OCI-LY3 (cell line): Measurements from ENCODE around the gene BABAM2.

Experiments
- H2AFZ ChIP-seq: fragments of 200-600, 300-600 bp; shearing (Covaris generic); 2 replicates; pipeline ENCODE4 v1.6.0; 2014; ENCODE audit warnings: antibody characterized with exemption, low read depth, low read length
- H3K27ac ChIP-seq: fragments of 200-600, 300-600 bp; sonication (generic); 2 replicates; pipeline ENCODE4 v1.5.1; 2014; ENCODE audit warnings: mild to moderate bottlenecking, low read length, moderate library complexity, mixed read lengths
- H3K27me3 ChIP-seq: fragments of 200-600, 300-600 bp; sonication (generic); 2 replicates; pipeline ENCODE4 v1.6.1; 2014; ENCODE audit warnings: low read depth, low read length, mixed read lengths
- H3K36me3 ChIP-seq: fragments of 200-600, 300-600 bp; sonication (generic); replicated peaks from 2 replicates; pipeline ENCODE3; 2014; ENCODE audit warnings: low read depth, low read length, mixed read lengths
- H3K4me1 ChIP-seq: fragments of 300-600, 200-600 bp; sonication (generic); 2 replicates; pipeline ENCODE4 v1.6.1; 2014; ENCODE audit warnings: low read length, mixed read lengths
- H3K4me2 ChIP-seq: fragments of 200-600, 300-600 bp; sonication (generic); 2 replicates; pipeline ENCODE4 v1.6.1; 2014; ENCODE audit warnings: low read length, mixed read lengths
- H3K4me3 ChIP-seq: fragments of 300-600, 200-600 bp; sonication (generic); 2 replicates; pipeline ENCODE4 v1.5.1; 2014; ENCODE audit warnings: antibody characterized with exemption, mild to moderate bottlenecking, low read length, moderate library complexity
- H3K79me2 ChIP-seq: fragments of 300-600, 200-600 bp; shearing (Covaris generic); 2 replicates; pipeline ENCODE4 v1.6.1; 2014; ENCODE audit warnings: mild to moderate bottlenecking, low read length, mixed read lengths
- H3K9ac ChIP-seq: fragments of 300-600, 200-600 bp; shearing (Covaris generic); 2 replicates; pipeline ENCODE4 v1.6.0; 2014; ENCODE audit warnings: mild to moderate bottlenecking, low read length, moderate library complexity
- H3K9me3 ChIP-seq: fragments of 200-600, 300-600 bp; shearing (Covaris generic); 2 replicates; pipeline ENCODE4 v1.6.1; 2014; ENCODE audit warnings: low read length, mixed read lengths; ENCODE audit not compliant: insufficient read depth
- H4K20me1 ChIP-seq: fragments of 200-600, 300-600 bp; sonication (generic); 2 replicates; pipeline ENCODE4 v1.6.1; 2016; ENCODE audit warnings: low read length, mixed read lengths; ENCODE audit not compliant: insufficient read depth
- EZH2phosphoT487 ChIP-seq: fragments of 200-600 bp; shearing (Covaris generic); IDR thresholded peaks from 2 replicates; pipeline ENCODE4 v1.6.1; 2018; ENCODE audit warnings: antibody characterized with exemption, mixed run types, low read depth
- TF ChIP-seq, protein P1 (sequence below): fragments of 200-600, 300-600 bp; sonication (generic); IDR thresholded peaks from 2 replicates; pipeline ENCODE4 v1.5.1; 2014; ENCODE audit warnings: antibody characterized with exemption, low read length, low read depth

Gene BABAM2

DNA sequence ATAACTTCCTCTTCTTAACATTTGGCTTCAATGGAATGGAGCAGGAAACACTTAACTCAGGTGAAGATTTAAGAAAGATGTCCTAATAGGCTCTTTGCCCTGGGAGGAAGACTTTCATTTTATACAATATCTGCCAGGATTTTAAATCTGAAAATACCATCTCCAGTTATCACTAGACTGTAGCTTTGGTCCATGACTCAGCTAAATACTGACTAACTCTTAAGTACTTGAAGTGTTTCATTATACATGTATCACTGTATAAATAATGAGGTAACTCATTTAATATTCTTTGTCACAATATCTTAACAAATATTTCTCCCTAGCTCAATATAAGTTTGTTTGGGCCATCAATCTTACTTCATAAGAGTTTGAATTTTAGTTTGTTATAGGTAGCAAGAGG, 35.1 kb upstream of the BABAM2 start:
- H3K27me3 ChIP-seq, result no peaks in the 10 kb centered on the region
- H3K9ac ChIP-seq, result no peak overlapping the region
- peaks cover 10% of the 10 kb centered on the region for H3K9me3 ChIP-seq
- TF ChIP-seq, protein P1, sequence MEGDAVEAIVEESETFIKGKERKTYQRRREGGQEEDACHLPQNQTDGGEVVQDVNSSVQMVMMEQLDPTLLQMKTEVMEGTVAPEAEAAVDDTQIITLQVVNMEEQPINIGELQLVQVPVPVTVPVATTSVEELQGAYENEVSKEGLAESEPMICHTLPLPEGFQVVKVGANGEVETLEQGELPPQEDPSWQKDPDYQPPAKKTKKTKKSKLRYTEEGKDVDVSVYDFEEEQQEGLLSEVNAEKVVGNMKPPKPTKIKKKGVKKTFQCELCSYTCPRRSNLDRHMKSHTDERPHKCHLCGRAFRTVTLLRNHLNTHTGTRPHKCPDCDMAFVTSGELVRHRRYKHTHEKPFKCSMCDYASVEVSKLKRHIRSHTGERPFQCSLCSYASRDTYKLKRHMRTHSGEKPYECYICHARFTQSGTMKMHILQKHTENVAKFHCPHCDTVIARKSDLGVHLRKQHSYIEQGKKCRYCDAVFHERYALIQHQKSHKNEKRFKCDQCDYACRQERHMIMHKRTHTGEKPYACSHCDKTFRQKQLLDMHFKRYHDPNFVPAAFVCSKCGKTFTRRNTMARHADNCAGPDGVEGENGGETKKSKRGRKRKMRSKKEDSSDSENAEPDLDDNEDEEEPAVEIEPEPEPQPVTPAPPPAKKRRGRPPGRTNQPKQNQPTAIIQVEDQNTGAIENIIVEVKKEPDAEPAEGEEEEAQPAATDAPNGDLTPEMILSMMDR, result no peak
- TF ChIP-seq EZH2phosphoT487, result no peak
- no peak overlapping the region for H3K4me3 ChIP-seq
- H3K4me1 ChIP-seq, result no peaks in the 10 kb centered on the region
- H3K36me3 ChIP-seq, result no peaks in the 10 kb centered on the region
- no peaks in the 10 kb centered on the region for H3K79me2 ChIP-seq
- no peak overlapping the region for H3K27ac ChIP-seq
- H3K4me2 ChIP-seq, result no peak overlapping the region
- no peak overlapping the region for H2AFZ ChIP-seq
- H4K20me1 ChIP-seq, result no peaks in the 10 kb centered on the region

DNA sequence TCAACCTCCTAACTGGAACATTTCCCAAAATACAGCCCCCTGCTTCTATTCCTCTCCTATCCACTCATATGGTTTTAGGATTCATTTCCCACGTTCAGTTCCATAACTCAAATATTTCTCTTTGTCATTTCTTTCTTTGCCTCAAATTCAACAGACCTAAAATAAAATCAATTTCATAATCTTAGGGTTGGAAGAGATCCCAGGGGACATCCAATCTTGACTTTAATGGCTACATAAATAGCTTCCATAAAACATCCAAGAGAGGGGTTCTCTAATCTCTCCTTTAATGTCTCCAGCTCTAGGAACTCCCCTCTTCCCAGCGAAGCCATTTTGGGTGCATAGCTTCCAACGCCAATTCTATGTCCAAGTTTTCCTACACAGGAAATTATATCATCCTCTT, 34.1 kb upstream of the BABAM2 start:
- no peak overlapping the region for H2AFZ ChIP-seq
- no peaks in the 10 kb centered on the region for H3K4me1 ChIP-seq
- H3K4me3 ChIP-seq, result no peak overlapping the region
- H3K4me2 ChIP-seq, result no peak overlapping the region
- H3K79me2 ChIP-seq, result no peaks in the 10 kb centered on the region
- H3K9me3 ChIP-seq, result peaks cover 10% of the 10 kb centered on the region
- no peaks in the 10 kb centered on the region for H3K36me3 ChIP-seq
- H3K9ac ChIP-seq, result no peak overlapping the region
- no peak overlapping the region for H3K27ac ChIP-seq
- no peaks in the 10 kb centered on the region for H4K20me1 ChIP-seq
- H3K27me3 ChIP-seq, result no peaks in the 10 kb centered on the region
- TF ChIP-seq, protein P1, result no peak
- TF ChIP-seq EZH2phosphoT487, result no peak

DNA sequence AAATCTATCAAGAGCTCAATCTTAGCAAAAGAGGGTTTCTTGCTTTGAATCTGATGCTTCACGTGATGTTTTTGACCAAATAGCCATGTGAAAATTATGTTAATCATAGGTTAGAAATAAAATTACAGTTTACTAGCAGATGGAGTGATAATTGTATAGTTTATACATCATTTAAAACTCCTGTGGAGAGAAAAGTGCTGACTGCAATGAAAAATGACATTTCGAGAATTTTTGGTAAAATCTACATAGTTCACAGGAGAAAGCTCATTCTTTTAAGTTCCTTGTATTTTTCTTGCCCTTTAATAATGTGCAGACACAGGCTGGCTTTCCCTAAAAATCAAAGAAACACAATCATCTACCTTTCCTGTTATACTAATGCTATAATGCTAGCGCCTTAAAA, 33.6 kb upstream of the BABAM2 start:
- H3K27me3 ChIP-seq, result no peaks in the 10 kb centered on the region
- TF ChIP-seq, protein P1, result no peak
- no peak for TF ChIP-seq EZH2phosphoT487
- no peaks in the 10 kb centered on the region for H4K20me1 ChIP-seq
- no peaks in the 10 kb centered on the region for H3K79me2 ChIP-seq
- H3K9me3 ChIP-seq, result peaks cover 10% of the 10 kb centered on the region
- no peak overlapping the region for H2AFZ ChIP-seq
- H3K36me3 ChIP-seq, result no peaks in the 10 kb centered on the region
- H3K4me1 ChIP-seq, result no peaks in the 10 kb centered on the region
- no peak overlapping the region for H3K4me3 ChIP-seq
- H3K9ac ChIP-seq, result no peak overlapping the region
- H3K4me2 ChIP-seq, result no peak overlapping the region
- no peak overlapping the region for H3K27ac ChIP-seq

DNA sequence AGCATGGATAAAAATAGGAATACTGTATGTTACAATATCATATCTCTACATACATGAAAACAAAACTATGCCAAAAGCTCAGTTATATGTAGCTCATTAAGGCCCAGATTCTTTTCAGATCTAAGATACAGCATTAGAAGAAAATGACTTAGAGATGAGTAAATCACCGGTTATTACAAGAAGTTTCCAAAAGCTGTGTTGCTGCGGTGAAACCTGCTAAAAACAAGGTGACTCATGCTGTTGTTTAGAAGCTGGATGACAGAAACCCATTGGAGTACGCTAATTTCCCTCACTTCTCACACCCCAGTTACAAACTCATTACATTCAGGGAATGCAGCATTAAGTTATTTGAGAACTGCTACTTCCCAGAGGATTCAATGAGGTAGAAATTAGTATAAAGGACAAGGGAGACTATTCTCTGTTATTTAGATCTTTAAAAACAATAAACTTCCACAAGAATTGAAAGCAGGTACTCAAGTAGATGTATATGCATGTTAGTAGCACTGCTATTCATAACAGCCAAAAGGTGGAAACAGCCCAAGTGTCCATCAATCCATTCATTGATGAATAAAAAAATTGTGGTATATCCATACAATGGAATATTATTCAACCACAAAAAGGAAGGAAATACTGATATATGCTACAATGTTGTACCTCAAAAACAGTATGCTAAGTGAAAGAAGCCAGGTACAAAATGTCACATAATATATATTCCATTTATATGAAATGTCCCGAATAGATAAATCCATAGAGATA, 32.9 kb upstream of the BABAM2 start:
- no peak overlapping the region for H2AFZ ChIP-seq
- no peak for TF ChIP-seq EZH2phosphoT487
- TF ChIP-seq, protein P1, result no peak
- no peak overlapping the region for H3K9ac ChIP-seq
- H3K79me2 ChIP-seq, result no peaks in the 10 kb centered on the region
- H3K36me3 ChIP-seq, result no peaks in the 10 kb centered on the region
- H3K27ac ChIP-seq, result no peak overlapping the region
- H3K4me2 ChIP-seq, result no peak overlapping the region
- H3K27me3 ChIP-seq, result no peaks in the 10 kb centered on the region
- no peak overlapping the region for H3K4me3 ChIP-seq
- no peaks in the 10 kb centered on the region for H4K20me1 ChIP-seq
- H3K4me1 ChIP-seq, result no peaks in the 10 kb centered on the region
- peaks cover 10% of the 10 kb centered on the region for H3K9me3 ChIP-seq
